ENCODE results near the gene VAT1. TPM values are rescaled to one million over a fixed set of nuclear protein-coding genes. Genes with fewer than 3 reads are reported as not detected.

VAT1 gene
- total and polyA plus RNA-seq, 9 of the 15 experiments (the other 6 are each of a cell fraction or from before 2014, with no cell fraction given): 29.4 to 153 (median 66.7) TPM

GRCh38 chr17:43006639-43007551, 15.3 kb downstream of the VAT1 start, which contains the start of gene IFI35 (continued):
- TF ChIP-seq TFE3 (CRISPR knock-in tag; IDR thresholded peaks at IDR 0.05) (no peak), BRF2 (IDR thresholded peaks at IDR 0.05; ENCODE audit: borderline replicate concordance, insufficient read depth, insufficient read length) (no peak), FOSL1 (tag; conservative IDR thresholded peaks at IDR 0.05) (0 out of 2 replicates have a peak, but pooled peaks have one; percentile 17), MAFG (tag; conservative IDR thresholded peaks at IDR 0.05) (peak; percentile 18; the same call in 1 of the 2 replicates), THRA (IDR thresholded peaks at IDR 0.05) (no peak), POLR2H (tag; IDR thresholded peaks at IDR 0.05; ENCODE audit: low read depth) (no peak), ZNF707 (CRISPR knock-in tag; conservative IDR thresholded peaks at IDR 0.05) (no peak), JUNB (CRISPR knock-in tag; conservative IDR thresholded peaks at IDR 0.05) (0 out of 2 replicates have a peak, but pooled peaks have one; percentile 15), NKRF (IDR thresholded peaks at IDR 0.05; ENCODE audit: borderline replicate concordance) (0 out of 2 replicates have a peak, but pooled peaks have one; percentile 14), NCOA1 (IDR thresholded peaks at IDR 0.05; ENCODE audit: low read depth) (no peak), EP300 (IDR thresholded peaks at IDR 0.05; ENCODE audit: low read length) (no peak), SAP30 (IDR thresholded peaks at IDR 0.05; ENCODE audit: borderline replicate concordance, insufficient read depth, low read depth, low read length, poor library complexity, severe bottlenecking) (peak; percentile 9), NCOA2 (IDR thresholded peaks at IDR 0.05; ENCODE audit: partially characterized antibody in 2 of 2) (no peak), E4F1 (CRISPR knock-in tag; IDR thresholded peaks at IDR 0.05; ENCODE audit: borderline replicate concordance) (no peak), ZNF507 (tag; conservative IDR thresholded peaks at IDR 0.05) (no peak), SP1 (CRISPR knock-in tag; IDR thresholded peaks at IDR 0.05) (no peak), MEF2A (IDR thresholded peaks at IDR 0.05; ENCODE audit: control insufficient read depth, low read depth, low read length) (no peak)

Measured in K562 (cell line).